Coronary artery (tissue), 2 donors: ENCODE results near the gene OR4S2.

Source experiments
- DNase-seq: peaks from one replicate; pipeline ENCODE4 v3.0.0-alpha.2; 2017; ENCODE audit warnings: low spot score
- H3K27ac ChIP-seq, 2 donors: fragments of 200-600 bp; sonication (generic); one replicate each; pipeline ENCODE4 v1.5.1; 2016 to 2019
- H3K4me3 ChIP-seq: fragments of 200-600 bp; sonication (generic); 2 replicates; pipeline ENCODE4 v1.5.1; 2016; ENCODE audit warnings: mild to moderate bottlenecking, moderate library complexity
- TF ChIP-seq, protein P1 (sequence below): fragments of 200-600 bp; sonication (generic); IDR thresholded peaks from one replicate; pipeline ENCODE4 v1.5.1; 2019; ENCODE audit warnings: antibody characterized with exemption

The OR4S2 gene

DNA sequence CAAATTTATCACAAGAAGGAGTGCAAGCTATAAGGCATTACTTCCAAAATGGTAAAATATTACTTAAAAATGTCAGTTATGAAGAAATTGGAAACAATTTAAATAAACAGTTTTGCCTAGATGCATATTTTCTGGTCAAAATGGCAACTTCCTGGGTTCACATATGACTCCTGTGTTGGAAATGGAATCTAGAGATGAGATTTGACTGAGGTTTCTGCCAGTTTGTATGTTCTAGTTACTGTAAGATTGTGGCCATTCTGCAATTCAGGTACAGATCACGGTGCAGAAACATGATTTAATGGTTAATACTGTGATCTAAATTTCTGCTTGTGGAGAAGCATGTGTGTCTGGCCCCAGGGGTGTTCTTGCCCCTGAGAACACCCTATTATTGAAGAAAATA lies 10.5 kb downstream of the OR4S2 start:
- no peak for DNase-seq
- TF ChIP-seq, protein P1, sequence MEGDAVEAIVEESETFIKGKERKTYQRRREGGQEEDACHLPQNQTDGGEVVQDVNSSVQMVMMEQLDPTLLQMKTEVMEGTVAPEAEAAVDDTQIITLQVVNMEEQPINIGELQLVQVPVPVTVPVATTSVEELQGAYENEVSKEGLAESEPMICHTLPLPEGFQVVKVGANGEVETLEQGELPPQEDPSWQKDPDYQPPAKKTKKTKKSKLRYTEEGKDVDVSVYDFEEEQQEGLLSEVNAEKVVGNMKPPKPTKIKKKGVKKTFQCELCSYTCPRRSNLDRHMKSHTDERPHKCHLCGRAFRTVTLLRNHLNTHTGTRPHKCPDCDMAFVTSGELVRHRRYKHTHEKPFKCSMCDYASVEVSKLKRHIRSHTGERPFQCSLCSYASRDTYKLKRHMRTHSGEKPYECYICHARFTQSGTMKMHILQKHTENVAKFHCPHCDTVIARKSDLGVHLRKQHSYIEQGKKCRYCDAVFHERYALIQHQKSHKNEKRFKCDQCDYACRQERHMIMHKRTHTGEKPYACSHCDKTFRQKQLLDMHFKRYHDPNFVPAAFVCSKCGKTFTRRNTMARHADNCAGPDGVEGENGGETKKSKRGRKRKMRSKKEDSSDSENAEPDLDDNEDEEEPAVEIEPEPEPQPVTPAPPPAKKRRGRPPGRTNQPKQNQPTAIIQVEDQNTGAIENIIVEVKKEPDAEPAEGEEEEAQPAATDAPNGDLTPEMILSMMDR = no peak
- H3K4me3 ChIP-seq = no peak overlapping the region

DNA sequence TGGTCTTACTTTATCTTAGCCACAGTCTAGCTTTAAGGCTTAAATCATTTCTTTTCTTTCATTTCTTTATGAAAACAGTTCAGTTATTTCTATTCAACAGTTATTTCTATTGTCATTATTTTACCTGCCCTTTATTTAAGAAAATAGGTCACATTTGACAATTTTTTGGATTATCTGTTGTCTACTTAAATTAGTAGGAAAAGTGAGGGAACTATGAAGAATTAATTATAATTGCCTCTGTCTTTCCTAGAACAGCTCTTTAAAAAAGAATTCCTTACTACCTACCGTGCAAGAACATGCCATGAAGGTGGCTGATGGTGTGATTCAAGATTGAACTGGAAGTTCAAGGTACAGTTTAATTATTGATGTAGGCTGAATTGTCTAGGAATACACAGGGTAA lies 13.8 kb downstream of the OR4S2 start, which contains the start of gene OR4C6:
Gene OR4C6, plus strand, starts transcription at position 301 of the 400 bp plus-strand sequence. CDS start 2,966 bp downstream, outside the sequence.
- no peak for DNase-seq
- Histone ChIP-seq H3K27ac (no peak within 1 kb of the TSS), H3K4me3 (no peak within 1 kb of the TSS)
- TF ChIP-seq, protein P1 = no peak

More for the DNA sequence above, 10.5 kb downstream of the OR4S2 start:
- no peak overlapping the region for H3K27ac ChIP-seq

DNA sequence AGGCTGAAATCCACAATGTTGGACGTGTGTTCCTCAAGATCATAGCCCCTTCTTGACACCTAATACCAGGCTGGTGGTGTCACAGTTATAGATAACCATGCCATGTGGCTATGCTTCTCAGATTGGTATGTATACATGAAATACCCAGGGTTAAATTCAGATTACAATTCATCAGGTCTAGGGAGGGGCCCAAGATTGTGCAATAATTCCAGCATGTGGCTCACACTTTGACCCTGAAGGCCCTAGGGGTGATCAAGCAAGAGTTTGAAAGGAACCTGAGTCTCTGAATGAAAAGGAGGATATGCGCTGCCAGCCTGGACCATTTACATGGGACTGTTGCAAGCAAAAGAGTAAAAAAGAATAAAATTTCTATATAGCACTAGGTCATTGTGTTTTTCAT lies 21.2 kb downstream of the OR4S2 start:
- H3K27ac ChIP-seq = no peak overlapping the region
- no peak for DNase-seq
- TF ChIP-seq, protein P1 = no peak
- no peak overlapping the region for H3K4me3 ChIP-seq

DNA sequence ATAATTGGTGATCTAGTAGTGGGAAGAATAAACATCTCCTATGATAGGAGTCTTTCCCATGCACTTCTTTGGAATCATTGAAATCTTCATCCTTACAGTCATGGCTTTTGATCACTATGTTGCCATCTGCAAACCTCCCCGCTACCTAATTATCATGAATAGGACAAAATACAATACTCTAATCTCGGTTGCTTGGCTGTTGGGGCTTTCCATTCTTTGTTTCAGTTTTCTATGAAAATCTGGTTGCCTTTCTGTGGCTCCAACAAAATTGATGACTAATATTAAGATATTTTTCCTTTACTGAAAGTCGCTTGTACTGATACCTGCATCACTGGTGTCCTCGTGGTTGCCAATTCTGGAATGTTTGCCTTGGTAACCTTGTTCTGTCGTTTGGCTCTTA lies 25.7 kb downstream of the OR4S2 start:
- Histone ChIP-seq H3K27ac (no peak overlapping the region), H3K4me3 (no peak overlapping the region)
- DNase-seq = no peak
- TF ChIP-seq, protein P1 = no peak

DNA sequence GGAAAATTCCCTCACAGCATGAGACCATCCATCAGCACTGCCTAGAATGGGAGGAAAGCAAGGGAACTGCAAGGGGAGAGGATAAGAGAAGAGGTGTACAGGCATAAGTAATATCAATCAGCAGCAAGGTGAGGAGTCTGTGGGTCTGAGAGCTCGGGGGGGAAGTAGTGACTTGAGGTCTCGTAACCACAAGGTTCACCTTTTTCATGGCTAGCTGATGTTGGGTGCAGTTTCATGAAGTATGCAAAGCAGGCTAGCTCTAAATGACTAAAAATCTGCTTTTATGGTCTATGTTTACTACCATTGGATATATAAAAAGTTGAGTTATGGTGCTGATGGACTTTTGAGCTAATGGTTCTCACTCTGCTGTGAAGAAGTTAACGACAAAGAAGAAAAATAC lies 49.7 kb downstream of the OR4S2 start:
- no peak for DNase-seq
- TF ChIP-seq, protein P1 = no peak

DNA sequence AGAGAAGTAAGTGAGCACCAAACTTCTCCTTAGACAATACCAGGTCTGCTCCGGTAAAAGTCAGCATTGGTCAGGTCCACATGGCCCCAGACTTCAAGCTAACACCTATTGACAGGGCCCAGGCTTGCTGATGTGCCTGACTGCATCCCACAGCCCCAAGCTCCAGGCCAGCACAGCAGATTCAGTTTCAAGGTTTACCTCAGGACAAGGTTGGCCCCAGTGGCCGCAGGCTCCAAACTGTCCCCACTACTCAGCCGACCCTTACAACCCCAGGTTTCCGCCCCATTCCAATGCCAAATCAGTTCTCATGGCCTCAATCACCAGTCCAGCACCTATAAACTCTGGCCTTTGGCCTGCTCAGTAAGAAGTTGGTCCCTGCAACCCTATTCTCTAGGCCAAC lies 53.3 kb downstream of the OR4S2 start:
- H3K4me3 ChIP-seq = no peak overlapping the region
- TF ChIP-seq, protein P1 = no peak
- DNase-seq = no peak
- no peak overlapping the region for H3K27ac ChIP-seq

More for the DNA sequence above, 49.7 kb downstream of the OR4S2 start:
- H3K4me3 ChIP-seq = no peak overlapping the region
- H3K27ac ChIP-seq = no peak overlapping the region
